IMR-90 (cell line): ENCODE data around the gene FBXW12. TPM values are rescaled to one million over a fixed set of nuclear protein-coding genes. Genes with fewer than 3 reads are reported as not detected.

ENCODE experiments used
- ATAC-seq: fragments of 200-7000 bp; cut with Tn5 transposase; 2 replicates; pipeline ENCODE4 v1.9.1; 2020; ENCODE audit warnings: low read depth, mild to moderate bottlenecking, moderate library complexity
- Bru-seq: library from RNA; stranded (reverse); fragments of 400-500 nt; gene quantifications from one replicate; lab custom pipeline; 2021; lab: Mats Ljungman, UMichigan
- BruChase-seq, 2 experiments: library from RNA; stranded (reverse); fragments of 400-500 nt; gene quantifications; one replicate each; lab custom pipeline; 2021; lab: Mats Ljungman, UMichigan
- BruUV-seq: library from RNA; stranded (reverse); fragments of 400-500 nt; replicated peaks from 2 replicates; lab custom pipeline; 2021; lab: Mats Ljungman, UMichigan
- CTCF ChIA-PET: fragments of 300-600 bp; formaldehyde crosslinking; extraction: SDS; loops from one replicate; lab custom pipeline; 2021; ENCODE audit warnings: antibody characterized with exemption; lab: Yijun Ruan, JAX
- POLR2A ChIA-PET: fragments of 300-600 bp; sonication (Branson Sonifier 250); formaldehyde crosslinking; loops from one replicate; lab custom pipeline; 2022; ENCODE audit warnings: antibody characterized with exemption; ENCODE audit not compliant: unreplicated experiment; lab: Charles Lee
- DNase-seq: peaks from one replicate; pipeline ENCODE4 v3.0.0; 2013
- H2AFZ ChIP-seq: replicated peaks from 2 replicates; pipeline ENCODE3; 2013; ENCODE audit warnings: low read length, mild to moderate bottlenecking; ENCODE audit not compliant: poor library complexity
- H2AK5ac ChIP-seq: 2 replicates; pipeline ENCODE4 v1.6.1; 2013; ENCODE audit warnings: low read depth, low read length, inconsistent platforms
- H2AK9ac ChIP-seq: replicated peaks from 2 replicates; pipeline ENCODE3; 2013; ENCODE audit warnings: mild to moderate bottlenecking, low read depth, low read length, moderate library complexity; ENCODE audit not compliant: poor library complexity
- H2BK120ac ChIP-seq: 2 replicates; pipeline ENCODE4 v1.6.1; 2013; ENCODE audit warnings: low read depth, low read length, inconsistent platforms
- H2BK15ac ChIP-seq: 3 replicates; pipeline ENCODE4 v1.6.1; 2013; ENCODE audit warnings: low read depth, low read length, inconsistent platforms
- H2BK20ac ChIP-seq: 2 replicates; pipeline ENCODE4 v1.6.1; 2013; ENCODE audit warnings: low read depth, mild to moderate bottlenecking, inconsistent platforms, low read length, moderate library complexity
- H2BK5ac ChIP-seq: 2 replicates; pipeline ENCODE4 v1.6.1; 2013; ENCODE audit warnings: mild to moderate bottlenecking, low read depth, low read length, inconsistent platforms; ENCODE audit not compliant: poor library complexity, severe bottlenecking
- H3K14ac ChIP-seq: replicated peaks from 2 replicates; pipeline ENCODE4 v1.6.1; 2013; ENCODE audit warnings: low read depth, low read length, inconsistent platforms
- H3K18ac ChIP-seq: 2 replicates; pipeline ENCODE4 v1.6.1; 2013; ENCODE audit warnings: low read depth, low read length, control low read depth
- H3K23ac ChIP-seq: 2 replicates; pipeline ENCODE4 v1.6.1; 2013; ENCODE audit warnings: low read depth, low read length, inconsistent platforms
- H3K27ac ChIP-seq: 2 replicates; pipeline ENCODE4 v1.5.1; 2013; ENCODE audit warnings: mild to moderate bottlenecking, control low read depth, low read length; ENCODE audit not compliant: insufficient read depth
- H3K27me3 ChIP-seq: 2 replicates; pipeline ENCODE4 v1.6.1; 2013; ENCODE audit warnings: low read length; ENCODE audit not compliant: control insufficient read depth, insufficient read depth
- H3K36me3 ChIP-seq: 2 replicates; pipeline ENCODE4 v1.6.1; 2013; ENCODE audit warnings: low read length, mixed read lengths; ENCODE audit not compliant: control insufficient read depth, insufficient read depth
- H3K4ac ChIP-seq: 2 replicates; pipeline ENCODE4 v1.6.1; 2013; ENCODE audit warnings: low read depth, low read length, inconsistent platforms
- H3K4me1 ChIP-seq: 2 replicates; pipeline ENCODE4 v1.6.1; 2013; ENCODE audit warnings: low read length, mixed read lengths; ENCODE audit not compliant: control insufficient read depth, insufficient read depth
- H3K4me2 ChIP-seq: 2 replicates; pipeline ENCODE4 v1.6.1; 2013; ENCODE audit warnings: low read depth, mild to moderate bottlenecking, control low read depth, low read length, moderate library complexity
- H3K4me3 ChIP-seq: 2 replicates; pipeline ENCODE4 v1.5.1; 2013; ENCODE audit warnings: low read depth, mild to moderate bottlenecking, control low read depth, low read length, moderate library complexity; ENCODE audit not compliant: insufficient read depth
- H3K56ac ChIP-seq: 2 replicates; pipeline ENCODE4 v1.6.1; 2013; ENCODE audit warnings: low read length, inconsistent platforms; ENCODE audit not compliant: insufficient read depth; ENCODE audit errors: extremely low read depth
- H3K79me1 ChIP-seq, 2 experiments: 2 replicates each; pipeline ENCODE4 v1.6.1; 2013; ENCODE audit warnings: low read length in 2 of 2, inconsistent platforms in 1 of 2, low read depth in 1 of 2
- H3K9ac ChIP-seq: 2 replicates; pipeline ENCODE4 v1.6.1; 2013; ENCODE audit warnings: low read depth, low read length, control low read depth
- H3K9me1 ChIP-seq: 2 replicates; pipeline ENCODE4 v1.6.1; 2013; ENCODE audit warnings: low read length, inconsistent platforms; ENCODE audit not compliant: insufficient read depth
- H3K9me3 ChIP-seq: 2 replicates; pipeline ENCODE4 v1.6.1; 2013; ENCODE audit warnings: low read length; ENCODE audit not compliant: control insufficient read depth, insufficient read depth
- H4K20me1 ChIP-seq: 2 replicates; pipeline ENCODE4 v1.6.1; 2013; ENCODE audit warnings: low read length, inconsistent platforms; ENCODE audit not compliant: insufficient read depth
- H4K5ac ChIP-seq: 2 replicates; pipeline ENCODE4 v1.6.1; 2013; ENCODE audit warnings: mild to moderate bottlenecking, low read depth, low read length, control low read depth
- H4K8ac ChIP-seq, 2 experiments: 2 replicates each; pipeline ENCODE4 v1.6.1; 2013; ENCODE audit warnings: low read depth in 2 of 2, low read length in 2 of 2, control low read depth in 1 of 2, inconsistent platforms in 1 of 2
- H4K91ac ChIP-seq: 2 replicates; pipeline ENCODE4 v1.6.1; 2013; ENCODE audit warnings: low read depth, low read length, inconsistent platforms; ENCODE audit not compliant: insufficient read depth
- BHLHE40 ChIP-seq: fragments of 150-350 bp; IDR thresholded peaks from 2 replicates; pipeline ENCODE4 v1.6.1; 2016; ENCODE audit warnings: mild to moderate bottlenecking, low read depth, low read length
- CEBPB ChIP-seq: IDR thresholded peaks from 2 replicates; pipeline ENCODE4 v1.6.1; 2012; ENCODE audit warnings: low read depth, low read length, improper control_type of control experiment
- FOS ChIP-seq: fragments of 150-350 bp; IDR thresholded peaks from 2 replicates; pipeline ENCODE4 v1.6.1; 2016; ENCODE audit warnings: low read depth, low read length
- MAFK ChIP-seq: IDR thresholded peaks from 2 replicates; pipeline ENCODE4 v1.6.1; 2012; ENCODE audit warnings: low read depth, low read length, improper control_type of control experiment
- MAZ ChIP-seq: IDR thresholded peaks from 2 replicates; pipeline ENCODE4 v1.6.1; 2012; ENCODE audit warnings: low read depth, mild to moderate bottlenecking, low read length, improper control_type of control experiment, moderate library complexity, borderline replicate concordance
- MXI1 ChIP-seq: IDR thresholded peaks from 2 replicates; pipeline ENCODE4 v1.6.1; 2012; ENCODE audit warnings: low read depth, mild to moderate bottlenecking, low read length, moderate library complexity, borderline replicate concordance
- POLR2A ChIP-seq: IDR thresholded peaks from 2 replicates; pipeline ENCODE4 v1.6.1; 2012; ENCODE audit warnings: mild to moderate bottlenecking, low read depth, low read length
- WGBS, 2 experiments: methylation state at CpG; one replicate each; pipeline versions ENCODE4 v1.1.5 to v1.1.7; 2013; ENCODE audit warnings: missing lambda C conversion rate in 2 of 2; ENCODE audit not compliant: insufficient read length in 1 of 2; ENCODE audit errors: extremely low coverage in 2 of 2; 5-methylcytosine and 5-hydroxymethylcytosine counted together
- dilution Hi-C: fragments of 300-500 bp; cut with HindIII; formaldehyde crosslinking; loops from one replicate; pipeline ENCODE4 v1.14.3; 2018; ENCODE audit warnings: low sequenced_read_pairs; ENCODE audit not compliant: unreplicated experiment
- in situ Hi-C: fragments of 300-500 bp; cut with MboI; formaldehyde crosslinking; loops from 3 replicates; pipeline ENCODE4 v1.14.3; 2019; ENCODE audit warnings: low sequenced_read_pairs, inconsistent platforms, mixed read lengths
- intact Hi-C: fragments of 100-400 bp; cut with micrococcal nuclease; formaldehyde crosslinking; loops from 2 replicates; pipeline ENCODE4 v1.10.0; 2022
- long read RNA-seq: library from polyadenylated mRNA; unstranded; transcript quantifications from one replicate; pipeline ENCODE4 v2.0.0, GENCODE V29; 2021; ENCODE audit not compliant: unreplicated experiment
- polyA plus RNA-seq, 3 experiments: library from polyadenylated mRNA; depleted of rRNA; stranded (reverse); fragments of >200 nt; gene quantifications; 2 replicates each; pipeline ENCODE4 v1.2.3, GENCODE V29; 2012; ENCODE audit warnings: low replicate concordance in 1 of 3
- total RNA-seq: library from RNA; depleted of rRNA; stranded (reverse); fragments of >200 nt; gene quantifications from 2 replicates; pipeline ENCODE4 v1.2.3, GENCODE V29; 2012; rRNA removed
- TF ChIP-seq, protein P1 (sequence below): fragments of 150-350 bp; IDR thresholded peaks from 2 replicates; pipeline ENCODE4 v1.6.1; 2016; ENCODE audit warnings: low read depth, mild to moderate bottlenecking, low read length, moderate library complexity, borderline replicate concordance

Gene FBXW12, protein sequence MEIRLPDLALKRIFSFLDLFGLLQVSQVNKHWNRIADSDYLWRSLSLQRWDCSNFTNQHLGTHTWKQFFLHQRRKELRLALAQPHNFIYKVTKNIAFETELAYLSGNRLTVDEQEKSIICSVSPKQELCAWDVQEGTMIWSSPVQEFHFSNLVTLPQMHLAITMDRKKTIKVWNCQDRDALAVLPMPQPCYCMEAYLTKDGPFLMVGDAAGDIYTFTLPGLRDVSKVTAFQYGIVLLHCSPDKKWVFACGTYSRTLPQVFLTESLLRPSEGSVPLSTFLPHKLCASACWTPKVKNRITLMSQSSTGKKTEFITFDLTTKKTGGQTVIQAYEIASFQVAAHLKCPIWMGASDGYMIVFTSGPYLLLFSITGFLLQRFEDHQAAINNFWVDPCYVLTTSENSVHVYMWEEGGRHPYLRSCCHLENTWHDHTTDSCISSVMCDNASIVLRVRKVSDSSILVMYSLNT
- total RNA-seq (not detected in 2 replicates), polyA plus RNA-seq (2012; rRNA removed) (not detected in 2 replicates), Bru-seq, nascent RNA (percentile 14 among the genes with signal in this experiment), BruChase-seq, experiment 1, labeled RNA remaining after a 6-hour chase (percentile 25 among the genes with signal in this experiment), BruChase-seq, experiment 2, labeled RNA remaining after a 2-hour chase (percentile 25 among the genes with signal in this experiment)
- polyA plus RNA-seq (2012; cell fraction: cytosol; rRNA removed): not detected in 2 replicates
- 0.07 TPM in 1 of 2 replicates, not detected in the other for polyA plus RNA-seq (2012; cell fraction: nucleus; rRNA removed; ENCODE audit: low replicate concordance)
- long read RNA-seq: 0 reads

DNA sequence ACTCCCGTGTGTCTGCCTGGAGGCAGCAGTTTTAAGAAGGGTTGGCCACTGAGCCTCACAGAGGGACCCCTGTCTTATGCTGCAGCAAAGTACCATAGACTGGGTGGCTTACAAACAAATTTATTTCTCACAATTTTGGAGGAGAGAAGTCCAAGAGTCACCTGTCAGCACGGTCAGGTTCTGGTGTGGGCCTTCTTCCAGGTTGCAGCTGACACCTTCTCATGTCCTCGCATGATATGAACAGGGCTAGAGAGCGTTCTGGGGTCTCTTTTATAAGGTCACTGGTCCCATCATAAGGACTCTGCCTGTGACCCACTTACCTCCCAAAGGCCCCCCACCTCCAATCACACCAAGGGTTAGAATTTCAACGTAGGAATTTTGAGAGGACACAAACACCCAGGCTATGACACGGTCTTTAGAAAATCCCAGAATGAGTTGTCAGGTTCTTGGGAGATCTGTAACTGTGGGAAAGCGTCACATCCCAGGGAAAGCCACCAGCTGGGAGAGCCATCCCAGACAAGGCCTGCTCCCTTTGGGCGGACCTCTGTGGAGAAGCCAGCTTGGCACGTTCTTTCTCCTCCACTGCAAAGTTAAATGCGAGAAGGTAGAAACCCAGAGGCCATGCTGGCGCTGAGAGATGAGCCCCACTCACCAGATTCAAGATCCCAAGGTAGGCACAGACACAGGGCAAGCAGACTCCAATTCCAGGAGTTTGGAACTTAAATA lies at the start of gene FBXW12:
FBXW12 (plus strand) TSS at position 569 of the 726 bp plus-strand sequence. CDS start 549 bp downstream, outside the sequence.
- Histone ChIP-seq H2AK5ac (no peak within 1 kb of the TSS), H3K4me1 (no peaks in the 10 kb centered on the region), H3K14ac (no peak within 1 kb of the TSS), H3K27me3 (peaks cover 29% of the 10 kb centered on the region), H3K4me2 (no peak within 1 kb of the TSS), H4K8ac (no peak within 1 kb of the TSS), H3K27ac (no peak within 1 kb of the TSS), H3K36me3 (no peaks in the 10 kb centered on the region), H3K23ac (no peak within 1 kb of the TSS), H3K56ac (no peak within 1 kb of the TSS), H2AFZ (no peak within 1 kb of the TSS), H2BK5ac (no peak within 1 kb of the TSS), H4K91ac (no peak within 1 kb of the TSS), H2BK15ac (no peak within 1 kb of the TSS), H3K4me3 (no peak within 1 kb of the TSS), H3K9ac (no peak within 1 kb of the TSS), H4K5ac (no peak within 1 kb of the TSS), H2BK20ac (no peak within 1 kb of the TSS), H2AK9ac (no peak within 1 kb of the TSS), H2BK120ac (no peak within 1 kb of the TSS), H3K79me1 (no peaks in the 10 kb centered on the region), H3K4ac (no peak within 1 kb of the TSS), H3K18ac (no peak within 1 kb of the TSS), H4K20me1 (no peaks in the 10 kb centered on the region), H3K9me3 (no peaks in the 10 kb centered on the region), H3K9me1 (no peaks in the 10 kb centered on the region)
- intact Hi-C loops: no loop called here
- ATAC-seq (no peak), DNase-seq (no peak)
- BruUV-seq: no TSS peak
- in situ Hi-C loops: no loop called here
- WGBS, 2 experiments: 75% methylated on average over 3 of the region's 11 CpGs; no CpG with 5 or more reads in 1 of the 2 experiments
- dilution Hi-C loops: no loop called here
- TF ChIP-seq CEBPB: no peak
- no peak for TF ChIP-seq POLR2A
- TF ChIP-seq MAFK: no peak
- TF ChIP-seq FOS: no peak
- TF ChIP-seq, protein P1, sequence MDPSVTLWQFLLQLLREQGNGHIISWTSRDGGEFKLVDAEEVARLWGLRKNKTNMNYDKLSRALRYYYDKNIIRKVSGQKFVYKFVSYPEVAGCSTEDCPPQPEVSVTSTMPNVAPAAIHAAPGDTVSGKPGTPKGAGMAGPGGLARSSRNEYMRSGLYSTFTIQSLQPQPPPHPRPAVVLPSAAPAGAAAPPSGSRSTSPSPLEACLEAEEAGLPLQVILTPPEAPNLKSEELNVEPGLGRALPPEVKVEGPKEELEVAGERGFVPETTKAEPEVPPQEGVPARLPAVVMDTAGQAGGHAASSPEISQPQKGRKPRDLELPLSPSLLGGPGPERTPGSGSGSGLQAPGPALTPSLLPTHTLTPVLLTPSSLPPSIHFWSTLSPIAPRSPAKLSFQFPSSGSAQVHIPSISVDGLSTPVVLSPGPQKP: no peak
- no peak for TF ChIP-seq BHLHE40
- no peak for TF ChIP-seq MXI1
- TF ChIP-seq MAZ: no peak
- CTCF ChIA-PET: no interaction called here
- POLR2A ChIA-PET: no interaction called here
